Measurements from ENCODE around the gene PLXNA4.

Gene PLXNA4

GRCh38 chr7:132485136-132485535 is 91.1 kb downstream of the PLXNA4 start:
- no peak for TF ChIP-seq CTCF (IDR thresholded peaks at IDR 0.05; ENCODE audit: borderline replicate concordance, control extremely low read depth, extremely low read depth, insufficient read depth, missing control alignments)
- no peak for DNase-seq (ENCODE audit: low spot score)
- in situ Hi-C loops (cut with MboI; ENCODE audit: low sequenced_read_pairs, unreplicated experiment) = no loop called here

GRCh38 chr7:132482866-132483265 is 93.4 kb downstream of the PLXNA4 start:
- TF ChIP-seq CTCF (IDR thresholded peaks at IDR 0.05; ENCODE audit: borderline replicate concordance, control extremely low read depth, extremely low read depth, insufficient read depth, missing control alignments) = no peak
- in situ Hi-C loops (cut with MboI; ENCODE audit: low sequenced_read_pairs, unreplicated experiment) = no loop called here
- DNase-seq (ENCODE audit: low spot score) = no peak

- no peak for DNase-seq (ENCODE audit: low spot score)
- no peak for TF ChIP-seq CTCF (IDR thresholded peaks at IDR 0.05; ENCODE audit: borderline replicate concordance, control extremely low read depth, extremely low read depth, insufficient read depth, missing control alignments)
- in situ Hi-C loops (cut with MboI; ENCODE audit: low sequenced_read_pairs, unreplicated experiment) = no loop called here
These were observed 95.7 kb downstream of the PLXNA4 start for GRCh38 chr7:132480534-132480933.

- no peak for TF ChIP-seq CTCF (IDR thresholded peaks at IDR 0.05; ENCODE audit: borderline replicate concordance, control extremely low read depth, extremely low read depth, insufficient read depth, missing control alignments)
- no peak for DNase-seq (ENCODE audit: low spot score)
- in situ Hi-C loops (cut with MboI; ENCODE audit: low sequenced_read_pairs, unreplicated experiment) = no loop called here
These were observed 99.7 kb downstream of the PLXNA4 start for GRCh38 chr7:132476541-132476940.

- no peak for TF ChIP-seq CTCF (IDR thresholded peaks at IDR 0.05; ENCODE audit: borderline replicate concordance, control extremely low read depth, extremely low read depth, insufficient read depth, missing control alignments)
- in situ Hi-C loops (cut with MboI; ENCODE audit: low sequenced_read_pairs, unreplicated experiment) = no loop called here
- DNase-seq (ENCODE audit: low spot score) = no peak
These were observed 100.6 kb downstream of the PLXNA4 start for GRCh38 chr7:132475669-132476116.

- TF ChIP-seq CTCF (IDR thresholded peaks at IDR 0.05; ENCODE audit: borderline replicate concordance, control extremely low read depth, extremely low read depth, insufficient read depth, missing control alignments) = no peak
- in situ Hi-C loops (cut with MboI; ENCODE audit: low sequenced_read_pairs, unreplicated experiment) = no loop called here
These were observed 101.1 kb downstream of the PLXNA4 start for GRCh38 chr7:132475037-132475668.

More at GRCh38 chr7:132475037-132475668, 101.1 kb downstream of the PLXNA4 start:
- no peak for DNase-seq (ENCODE audit: low spot score)

All from GM13976 (cell line).